HG02759 (cell line): ENCODE data around the gene EIF5AL1.
"Not testable (repeated sequence)": the region's sequence is repeated elsewhere in the genome, so short reads cannot be mapped to it uniquely, and the experiment has no call there.

ENCODE experiments used
- ATAC-seq: cut with Tn5 transposase; IDR thresholded peaks from one replicate; pipeline ENCODE4 v1.9.1; 2021; ENCODE audit warnings: mild to moderate bottlenecking, moderate library complexity; ENCODE audit not compliant: unreplicated experiment

The EIF5AL1 gene

GRCh38 chr10:79487296-79488194, 24.8 kb upstream of the EIF5AL1 start:
- ATAC-seq: peak; percentile 78

- ATAC-seq: no peak
These were observed 24.0 kb upstream of the EIF5AL1 start for GRCh38 chr10:79488336-79488735.

- no peak for ATAC-seq
These were observed 23.5 kb upstream of the EIF5AL1 start for GRCh38 chr10:79488870-79489269.

- ATAC-seq: no peak
These were observed 21.8 kb upstream of the EIF5AL1 start for GRCh38 chr10:79490400-79491142.

GRCh38 chr10:79491143-79491835, 21.0 kb upstream of the EIF5AL1 start:
- ATAC-seq: no peak

- ATAC-seq: no peak
These were observed 20.1 kb upstream of the EIF5AL1 start for GRCh38 chr10:79492256-79492655.

- ATAC-seq: no peak
These were observed 19.5 kb upstream of the EIF5AL1 start for GRCh38 chr10:79492839-79493238.

- ATAC-seq: no peak
These were observed 18.5 kb upstream of the EIF5AL1 start for GRCh38 chr10:79493806-79494205.

- ATAC-seq: no peak
These were observed 17.2 kb upstream of the EIF5AL1 start for GRCh38 chr10:79494871-79495705.

- no peak for ATAC-seq
These were observed 16.5 kb upstream of the EIF5AL1 start for GRCh38 chr10:79495791-79496190.

- ATAC-seq: no peak
These were observed 15.4 kb upstream of the EIF5AL1 start for GRCh38 chr10:79496896-79497295.

GRCh38 chr10:79498291-79498829, 14.0 kb upstream of the EIF5AL1 start:
- ATAC-seq: no peak

- no peak for ATAC-seq
These were observed 9.6 kb upstream of the EIF5AL1 start for GRCh38 chr10:79502561-79503309.

GRCh38 chr10:79503787-79504186, 8.5 kb upstream of the EIF5AL1 start:
- ATAC-seq: not testable (repeated sequence)

- ATAC-seq: not testable (repeated sequence)
These were observed 7.8 kb upstream of the EIF5AL1 start for GRCh38 chr10:79504483-79504882.

GRCh38 chr10:79505328-79505727, 7.0 kb upstream of the EIF5AL1 start:
- not testable (repeated sequence) for ATAC-seq

GRCh38 chr10:79505829-79506228, 6.5 kb upstream of the EIF5AL1 start:
- no peak for ATAC-seq

- no peak for ATAC-seq
These were observed 4.7 kb upstream of the EIF5AL1 start for GRCh38 chr10:79507440-79508167.

GRCh38 chr10:79508245-79508644, 4.1 kb upstream of the EIF5AL1 start:
- ATAC-seq: not testable (repeated sequence)
